IMR-90 (cell line): Measurements from ENCODE around the gene CCDC13.

Source experiments
- BHLHE40 ChIP-seq: fragments of 150-350 bp; IDR thresholded peaks from 2 replicates; pipeline ENCODE4 v1.6.1; 2016; ENCODE audit warnings: mild to moderate bottlenecking, low read depth, low read length
- CEBPB ChIP-seq: IDR thresholded peaks from 2 replicates; pipeline ENCODE4 v1.6.1; 2012; ENCODE audit warnings: low read depth, low read length, improper control_type of control experiment
- CHD1 ChIP-seq: IDR thresholded peaks from 2 replicates; pipeline ENCODE4 v1.6.1; 2012; ENCODE audit warnings: low read depth, low read length, improper control_type of control experiment
- CTCF ChIP-seq: conservative IDR thresholded peaks from 2 replicates; pipeline ENCODE4 v1.5.1; 2012; ENCODE audit warnings: mild to moderate bottlenecking, low read depth, low read length, improper control_type of control experiment
- FOS ChIP-seq: fragments of 150-350 bp; IDR thresholded peaks from 2 replicates; pipeline ENCODE4 v1.6.1; 2016; ENCODE audit warnings: low read depth, low read length
- MAFK ChIP-seq: IDR thresholded peaks from 2 replicates; pipeline ENCODE4 v1.6.1; 2012; ENCODE audit warnings: low read depth, low read length, improper control_type of control experiment
- MAZ ChIP-seq: IDR thresholded peaks from 2 replicates; pipeline ENCODE4 v1.6.1; 2012; ENCODE audit warnings: low read depth, mild to moderate bottlenecking, low read length, improper control_type of control experiment, moderate library complexity, borderline replicate concordance
- MXI1 ChIP-seq: IDR thresholded peaks from 2 replicates; pipeline ENCODE4 v1.6.1; 2012; ENCODE audit warnings: low read depth, mild to moderate bottlenecking, low read length, moderate library complexity, borderline replicate concordance
- NFE2L2 ChIP-seq: fragments of 150-350 bp; IDR thresholded peaks from 2 replicates; pipeline ENCODE4 v1.6.1; 2016; ENCODE audit warnings: low read depth, mild to moderate bottlenecking, low read length
- POLR2A ChIP-seq: IDR thresholded peaks from 2 replicates; pipeline ENCODE4 v1.6.1; 2012; ENCODE audit warnings: mild to moderate bottlenecking, low read depth, low read length
- RAD21 ChIP-seq: IDR thresholded peaks from 2 replicates; pipeline ENCODE4 v1.6.1; 2012; ENCODE audit warnings: low read length, improper control_type of control experiment
- SMC3 ChIP-seq: fragments of 150-350 bp; IDR thresholded peaks from 2 replicates; pipeline ENCODE4 v1.6.1; 2016; ENCODE audit warnings: low read depth, mild to moderate bottlenecking, antibody characterized with exemption, low read length, moderate library complexity

GRCh38 chr3:42749025-42749752 is 23.9 kb downstream of the CCDC13 start:
- no peak for TF ChIP-seq SMC3
- no peak for TF ChIP-seq RAD21
- TF ChIP-seq CTCF, result no peak
- no peak for TF ChIP-seq POLR2A
- no peak for TF ChIP-seq MAZ
- no peak for TF ChIP-seq CEBPB
- TF ChIP-seq FOS, result no peak
- TF ChIP-seq MAFK, result no peak
- no peak for TF ChIP-seq MXI1
- TF ChIP-seq CHD1, result no peak
- no peak for TF ChIP-seq BHLHE40
- no peak for TF ChIP-seq NFE2L2
